Esophagus muscularis mucosa (tissue), 4 donors: ENCODE results near the gene PKD1L1. TPM values are rescaled to one million over a fixed set of nuclear protein-coding genes. Genes with fewer than 3 reads are reported as not detected.

Source experiments
- DNase-seq: peaks from one replicate; pipeline ENCODE4 v3.0.0-alpha.2; 2017; ENCODE audit errors: extremely low spot score
- H3K27ac ChIP-seq, 4 donors: fragments of 200-600 bp; sonication (generic); replicated peaks in 1 of 4; 1 replicate in 3 of 4; 2 replicates in 1 of 4; pipeline ENCODE4 v1.5.1; 2016 to 2019; ENCODE audit warnings: mild to moderate bottlenecking in 1 of 4
- H3K27me3 ChIP-seq, 4 donors: fragments of 200-600 bp; sonication (generic); one replicate each; pipeline versions ENCODE4 v1.5.1 to v1.6.0; 2016 to 2019
- H3K36me3 ChIP-seq, 4 donors: fragments of 200-600 bp; sonication (generic); one replicate each; pipeline ENCODE4 v1.5.1; 2016 to 2019
- H3K4me1 ChIP-seq, 4 donors: fragments of 200-600 bp; sonication (generic); one replicate each; pipeline ENCODE4 v1.5.1; 2016 to 2019
- H3K4me3 ChIP-seq, 4 donors: fragments of 200-600 bp; sonication (generic); 1 replicate in 2 of 4; 2 replicates in 2 of 4; pipeline ENCODE4 v1.5.1; 2016 to 2019; ENCODE audit warnings: mild to moderate bottlenecking in 4 of 4, moderate library complexity in 1 of 4
- H3K9me3 ChIP-seq, 4 donors: fragments of 200-600 bp; sonication (generic); 1 replicate in 3 of 4; 2 replicates in 1 of 4; pipeline ENCODE4 v1.5.1; 2016 to 2019
- CTCF ChIP-seq, 3 experiments: fragments of 200-600 bp in 2 of 3; fragments of 450-650 bp in 1 of 3; sonication (generic) in 2 of 3; IDR thresholded peaks; one replicate each; pipeline ENCODE4 v1.5.1; 2017 to 2019; ENCODE audit warnings: antibody characterized with exemption in 3 of 3, mild to moderate bottlenecking in 2 of 3, moderate library complexity in 1 of 3
- EP300 ChIP-seq: sonication (generic); formaldehyde crosslinking; IDR thresholded peaks from one replicate; pipeline ENCODE4 v1.6.1; 2017; ENCODE audit warnings: antibody characterized with exemption
- POLR2A ChIP-seq: fragments of 450-650 bp; IDR thresholded peaks from one replicate; pipeline ENCODE4 v1.6.1; 2017; ENCODE audit warnings: antibody characterized with exemption, moderate library complexity, mild to moderate bottlenecking, low read depth
- POLR2AphosphoS5 ChIP-seq, 2 donors: sonication (generic); formaldehyde crosslinking; IDR thresholded peaks; one replicate each; pipeline ENCODE4 v1.6.1; 2017; ENCODE audit warnings: antibody characterized with exemption in 2 of 2
- WGBS: methylation state at CpG from one replicate; pipeline ENCODE4 v1.1.5; 2018; 5-methylcytosine and 5-hydroxymethylcytosine counted together
- intact Hi-C: fragments of 100-400 bp; cut with DNase I; formaldehyde crosslinking; loops from one replicate; pipeline ENCODE4 v1.15.1; 2023
- total RNA-seq, 4 donors: library from RNA; depleted of rRNA; stranded (reverse); fragments of >200 nt; gene quantifications; one replicate each; pipeline versions ENCODE4 v1.1.0 to v1.2.1, GENCODE V29; 2016

PKD1L1 gene
- total RNA-seq, 4 donors from 2014 or later, result 0.50 to 1.7 (median 0.73) TPM

DNA sequence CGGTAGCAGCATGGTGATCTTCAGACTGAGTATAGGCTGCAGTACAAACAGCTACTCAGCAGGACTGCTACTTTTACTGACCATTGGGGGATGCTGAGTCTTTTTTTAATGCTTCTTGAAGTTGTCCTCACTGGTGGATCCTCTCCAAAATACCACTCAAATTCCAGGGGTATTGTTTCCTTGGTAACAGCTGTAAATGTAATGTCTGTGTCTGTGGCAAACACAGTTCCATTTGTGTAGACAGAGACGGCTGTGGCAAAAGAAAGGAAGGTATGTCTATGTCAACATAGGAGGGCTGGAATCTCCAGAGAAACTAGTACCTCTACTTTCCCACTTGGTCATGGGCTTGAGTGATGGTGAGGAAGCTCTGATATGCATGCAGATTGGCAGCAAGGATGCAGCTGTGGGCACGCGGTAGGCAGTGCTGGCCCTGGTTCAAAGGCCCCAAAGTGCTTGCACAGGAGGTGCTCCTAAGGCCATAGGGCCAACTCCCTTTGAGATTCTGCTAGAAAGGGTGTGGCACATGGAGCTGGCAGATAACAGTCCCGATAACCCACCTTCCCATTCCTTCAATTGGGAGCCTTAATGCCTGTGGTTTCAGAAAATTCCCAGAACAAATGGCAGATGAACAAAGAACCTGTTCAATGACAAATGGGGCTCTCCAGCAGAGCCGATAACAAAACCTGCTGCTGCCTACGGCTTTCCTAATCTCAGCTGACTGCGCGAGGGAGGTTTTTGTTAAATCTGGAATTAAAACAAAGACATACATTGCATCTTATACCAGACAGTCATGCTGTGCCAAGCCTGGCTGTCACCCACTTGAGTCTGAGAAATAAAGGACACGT, 43.0 kb downstream of the PKD1L1 start:
- TF ChIP-seq POLR2A, result no peak
- TF ChIP-seq POLR2AphosphoS5 (IDR thresholded peaks at IDR 0.05), result no peak
- TF ChIP-seq EP300, result no peak
- no peak for TF ChIP-seq CTCF (IDR thresholded peaks at IDR 0.05)
- intact Hi-C loops, result no loop called here
- no peak overlapping the region for H3K4me3 ChIP-seq
- H3K9me3 ChIP-seq, result no peaks in the 10 kb centered on the region
- WGBS, result 80% methylated on average over 10 of the region's 10 CpGs
- no peak overlapping the region for H3K27ac ChIP-seq
- H3K27me3 ChIP-seq, result no peaks in the 10 kb centered on the region
- peaks cover 0 to 5% (median 0%) of the 10 kb centered on the region in 4 donors for H3K36me3 ChIP-seq
- no peaks in the 10 kb centered on the region for H3K4me1 ChIP-seq
- DNase-seq, result peak; percentile 88

GRCh38 chr7:47902013-47902412, 46.3 kb downstream of the PKD1L1 start:
- Histone ChIP-seq H3K27me3 (peaks cover 0 to 5% (median 0%) of the 10 kb centered on the region in 4 donors), H3K9me3 (no peaks in the 10 kb centered on the region), H3K27ac (no peak overlapping the region), H3K36me3 (peaks cover 0 to 14% (median 0%) of the 10 kb centered on the region in 4 donors), H3K4me1 (no peaks in the 10 kb centered on the region), H3K4me3 (no peak overlapping the region)
- 67% methylated on average over 4 of the region's 4 CpGs for WGBS
- no peak for DNase-seq
- intact Hi-C loops, result no loop called here
- no peak for TF ChIP-seq POLR2A
- TF ChIP-seq CTCF (IDR thresholded peaks at IDR 0.05), result no peak
- TF ChIP-seq POLR2AphosphoS5 (IDR thresholded peaks at IDR 0.05), result no peak
- TF ChIP-seq EP300, result no peak

DNA sequence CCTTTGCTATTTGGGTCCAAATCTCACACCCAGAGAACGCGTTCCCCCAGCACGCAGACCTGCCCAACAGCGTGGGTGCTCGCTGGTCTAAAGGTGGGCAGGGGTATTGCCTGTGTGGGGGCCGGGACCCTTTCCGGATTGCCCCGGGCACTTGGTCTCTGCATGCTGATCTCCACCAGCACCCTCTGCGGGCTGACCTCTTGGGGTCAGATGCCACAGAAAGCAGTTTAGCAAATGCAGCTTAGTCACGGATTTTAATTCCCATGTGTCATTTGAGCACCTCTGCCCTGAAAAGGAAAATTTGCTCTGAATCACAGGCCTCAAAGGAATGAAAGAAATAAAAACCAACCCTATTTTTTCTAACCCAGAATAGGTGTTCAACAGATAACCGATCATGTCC, 46.7 kb downstream of the PKD1L1 start:
- H3K27me3 ChIP-seq, result peaks cover 0 to 5% (median 0%) of the 10 kb centered on the region in 4 donors
- H3K27ac ChIP-seq, result no peak overlapping the region
- peak; percentile 68 for DNase-seq
- TF ChIP-seq EP300, result no peak
- no peak for TF ChIP-seq POLR2A
- TF ChIP-seq POLR2AphosphoS5 (IDR thresholded peaks at IDR 0.05), result no peak
- TF ChIP-seq CTCF (IDR thresholded peaks at IDR 0.05), result no peak
- intact Hi-C loops, result no loop called here
- no peak overlapping the region for H3K4me3 ChIP-seq
- WGBS, result 81% methylated on average over 11 of the region's 11 CpGs
- no peaks in the 10 kb centered on the region for H3K4me1 ChIP-seq
- H3K9me3 ChIP-seq, result no peaks in the 10 kb centered on the region
- H3K36me3 ChIP-seq, result peaks cover 0 to 16% (median 0%) of the 10 kb centered on the region in 4 donors

DNA sequence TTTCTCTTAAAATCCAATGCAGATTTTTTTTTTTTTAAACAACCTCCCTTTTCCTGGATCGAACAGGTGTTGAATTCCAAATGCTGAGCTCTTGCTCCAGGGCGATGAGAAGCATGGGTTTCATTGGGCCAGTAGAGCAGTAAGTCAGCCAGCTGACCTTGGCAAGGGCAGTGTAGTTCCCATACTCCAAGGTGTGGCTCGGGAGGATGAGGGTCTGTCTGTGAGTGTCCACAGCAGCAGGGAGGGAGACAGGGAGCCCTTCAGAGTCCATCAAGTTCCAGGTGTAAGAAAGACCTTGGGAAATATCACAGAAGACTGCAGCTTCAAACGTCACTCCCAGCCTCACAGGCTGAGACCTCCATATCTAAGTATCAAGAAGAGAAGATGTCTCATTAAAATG, 50.4 kb downstream of the PKD1L1 start:
- Histone ChIP-seq H3K27ac (no peak overlapping the region), H3K27me3 (peaks cover 0 to 5% (median 0%) of the 10 kb centered on the region in 4 donors), H3K36me3 (peaks cover 0 to 11% (median 0%) of the 10 kb centered on the region in 4 donors), H3K4me3 (no peak overlapping the region), H3K9me3 (no peaks in the 10 kb centered on the region), H3K4me1 (no peaks in the 10 kb centered on the region)
- no peak for TF ChIP-seq POLR2A
- TF ChIP-seq POLR2AphosphoS5 (IDR thresholded peaks at IDR 0.05), result no peak
- TF ChIP-seq EP300, result no peak
- WGBS, result 85% methylated on average over 4 of the region's 4 CpGs
- peak; percentile 70 for DNase-seq
- intact Hi-C loops, result no loop called here

GRCh38 chr7:47896809-47897423, 51.4 kb downstream of the PKD1L1 start:
- H3K36me3 ChIP-seq, result peaks cover 0 to 13% (median 0%) of the 10 kb centered on the region in 4 donors
- intact Hi-C loops, result no loop called here
- H3K4me3 ChIP-seq, result no peak overlapping the region
- H3K27ac ChIP-seq, result no peak overlapping the region
- H3K9me3 ChIP-seq, result no peaks in the 10 kb centered on the region
- H3K4me1 ChIP-seq, result no peaks in the 10 kb centered on the region
- peak; percentile 78 for DNase-seq
- peaks cover 0 to 5% (median 0%) of the 10 kb centered on the region in 4 donors for H3K27me3 ChIP-seq
- no peak for TF ChIP-seq EP300
- TF ChIP-seq POLR2A, result no peak
- no peak for TF ChIP-seq POLR2AphosphoS5 (IDR thresholded peaks at IDR 0.05)
- no peak for TF ChIP-seq CTCF (IDR thresholded peaks at IDR 0.05)
- WGBS, result 66% methylated on average over 9 of the region's 9 CpGs
